NCI-H82 (cell line): ENCODE measurements around the gene APBB1IP.
"Not testable (repeated sequence)": the region's sequence is repeated elsewhere in the genome, so short reads cannot be mapped to it uniquely, and the experiment has no call there.

Experiments used
- DNase-seq: peaks from one replicate; lab custom pipeline; 2025; lab: John Stamatoyannopoulos, UW

Gene APBB1IP

DNA sequence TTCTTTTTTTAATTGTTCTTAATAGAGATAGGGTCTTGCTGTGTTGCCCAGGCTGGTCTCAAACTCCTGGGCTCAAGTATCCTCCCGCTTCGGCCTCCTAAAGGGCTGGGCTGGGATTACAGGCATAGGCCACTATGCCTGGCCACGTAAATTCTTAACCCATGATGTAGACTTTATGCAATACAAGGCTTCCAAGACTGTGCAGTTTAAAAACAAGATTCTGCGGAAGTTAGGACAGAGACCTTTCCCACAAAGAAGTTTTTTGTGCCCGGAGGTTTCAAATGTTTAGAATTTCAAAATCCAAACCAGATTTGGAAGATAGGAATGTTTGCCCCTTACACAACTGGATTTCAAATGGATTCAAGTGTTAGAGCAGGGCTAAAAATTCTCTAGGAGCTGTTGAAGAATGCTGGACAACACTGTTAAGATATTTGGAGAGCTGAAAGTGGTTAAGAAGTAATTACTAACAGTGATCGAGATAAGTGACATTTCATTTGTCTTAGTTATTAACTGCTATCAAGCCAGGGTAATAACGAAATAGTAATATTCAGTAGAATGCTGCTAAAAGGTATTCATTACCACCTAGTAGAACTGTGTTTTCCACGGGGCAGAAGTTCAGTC lies 7.4 kb downstream of the APBB1IP start:
- DNase-seq, result no peak

GRCh38 chr10:26446258-26446657 lies 8.1 kb downstream of the APBB1IP start:
- DNase-seq, result no peak

GRCh38 chr10:26448292-26448691 lies 10.2 kb downstream of the APBB1IP start:
- no peak for DNase-seq

- no peak for DNase-seq
Measured at GRCh38 chr10:26448706-26449435, 10.7 kb downstream of the APBB1IP start.

GRCh38 chr10:26449726-26450125 lies 11.6 kb downstream of the APBB1IP start:
- DNase-seq, result no peak

- DNase-seq, result no peak
Measured at GRCh38 chr10:26451903-26452302, 13.8 kb downstream of the APBB1IP start.

DNA sequence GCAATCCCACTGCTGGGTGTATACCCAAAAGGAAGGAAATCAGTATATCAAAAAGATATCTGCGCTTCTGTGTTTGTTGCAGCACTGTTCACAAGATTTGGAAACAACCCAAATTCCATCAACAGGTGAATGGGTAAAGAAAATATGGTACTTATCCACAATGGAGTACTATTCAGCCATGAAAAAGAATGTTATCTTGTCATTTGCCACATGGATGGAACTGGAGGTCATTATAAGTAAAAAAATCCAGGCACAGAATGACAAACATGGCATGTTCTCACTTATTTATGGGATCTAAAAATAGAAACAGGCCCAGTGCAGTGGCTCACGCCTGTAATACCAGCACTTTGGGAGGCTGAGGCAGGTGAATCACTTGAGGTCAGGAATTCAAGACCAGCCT lies 15.7 kb downstream of the APBB1IP start:
- no peak for DNase-seq

- DNase-seq, result no peak
Measured at GRCh38 chr10:26454891-26455290, 16.8 kb downstream of the APBB1IP start.

DNA sequence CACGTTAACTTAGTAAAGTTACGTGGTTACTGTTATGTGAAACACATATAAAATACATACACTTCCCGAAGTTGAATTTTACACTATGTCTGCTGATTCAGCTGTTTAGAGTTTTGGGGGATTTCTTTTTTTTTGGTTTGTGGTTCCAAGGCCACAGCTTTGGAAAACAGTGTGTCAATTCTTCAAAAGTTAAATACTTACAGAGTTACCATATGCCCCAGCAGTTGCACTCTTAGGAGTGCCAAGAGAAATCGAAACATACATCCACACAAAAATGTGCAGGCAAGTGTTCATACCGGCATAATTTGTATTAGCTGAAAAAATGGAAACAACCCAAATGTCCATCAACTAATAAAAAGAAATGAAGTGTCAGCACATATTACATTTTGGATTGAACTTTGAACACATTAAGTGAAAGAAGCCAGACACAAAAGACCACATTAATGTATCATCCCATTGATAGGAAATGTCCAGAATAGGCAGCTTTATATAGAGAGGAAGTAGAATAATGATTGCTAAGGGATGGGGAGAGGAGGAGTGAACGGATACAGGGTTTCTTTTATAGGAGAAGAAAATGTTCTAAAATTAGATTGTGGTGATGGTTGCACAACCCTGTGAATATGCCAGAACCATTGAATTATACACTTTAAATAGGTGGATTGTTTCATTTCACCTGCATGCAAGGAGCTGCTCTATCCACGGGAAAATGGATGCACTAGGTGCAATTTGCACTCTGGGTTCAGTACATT lies 17.6 kb downstream of the APBB1IP start:
- no peak for DNase-seq

DNA sequence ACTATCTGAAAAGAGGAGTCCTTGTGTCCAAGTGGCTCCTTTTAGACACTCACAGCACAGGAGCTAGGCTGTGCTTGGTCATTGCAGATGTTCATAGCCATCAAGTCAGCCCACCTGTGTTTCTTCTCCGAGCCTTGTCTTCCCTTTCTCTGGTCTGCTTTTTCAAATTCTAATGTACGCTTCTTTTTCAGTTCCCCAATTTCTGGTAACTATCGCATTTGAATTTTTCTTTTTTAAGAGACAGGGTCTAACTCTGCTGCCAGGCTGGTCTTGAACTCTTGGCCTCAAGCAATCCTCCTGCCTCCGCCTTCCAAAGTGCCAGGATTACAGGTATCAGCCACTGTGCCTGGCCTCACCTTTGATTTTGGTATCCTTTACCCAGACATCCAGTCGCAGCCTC lies 18.9 kb downstream of the APBB1IP start:
- no peak for DNase-seq

DNA sequence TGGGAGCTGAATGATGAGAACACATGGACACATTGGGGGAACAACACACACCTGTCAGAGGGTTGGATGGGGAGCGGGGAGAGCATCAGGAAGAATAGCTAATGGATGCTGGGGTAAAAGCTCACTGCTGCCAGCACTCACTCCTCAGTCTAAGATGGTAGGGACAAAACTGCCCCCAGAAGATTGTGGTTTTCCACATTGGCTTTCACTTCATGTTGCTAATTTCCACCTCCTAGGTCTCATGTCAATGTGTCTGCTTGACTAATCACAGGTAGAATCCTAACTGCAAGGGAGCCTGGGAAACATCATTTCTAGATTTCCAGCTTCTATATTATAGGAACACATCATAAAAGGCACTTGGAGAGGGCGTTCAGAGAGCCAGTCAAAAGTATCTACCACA lies 22.6 kb downstream of the APBB1IP start:
- no peak for DNase-seq

DNA sequence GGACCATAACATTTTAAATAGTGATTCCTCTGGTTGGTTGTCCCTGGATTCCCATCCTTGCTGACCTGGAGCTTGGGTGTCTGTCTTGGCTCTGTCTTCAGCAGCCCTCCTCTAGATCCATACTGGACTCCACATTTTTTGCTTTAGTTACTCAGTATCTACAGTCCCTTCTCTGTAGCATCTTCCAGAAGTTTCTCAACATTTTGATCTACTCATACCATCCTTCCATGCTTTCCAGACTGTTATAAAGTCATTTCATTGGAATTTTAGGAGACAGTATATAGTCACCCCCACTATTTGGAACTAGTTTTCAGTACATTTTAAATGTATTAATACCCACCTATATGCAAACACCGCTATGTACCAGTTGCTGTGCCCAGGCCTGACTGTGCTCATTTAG lies 25.8 kb downstream of the APBB1IP start:
- no peak for DNase-seq

GRCh38 chr10:26464632-26465280 lies 26.6 kb downstream of the APBB1IP start:
- DNase-seq, result no peak

- not testable (repeated sequence) for DNase-seq
Measured at GRCh38 chr10:26466531-26466930, 28.4 kb downstream of the APBB1IP start.

DNA sequence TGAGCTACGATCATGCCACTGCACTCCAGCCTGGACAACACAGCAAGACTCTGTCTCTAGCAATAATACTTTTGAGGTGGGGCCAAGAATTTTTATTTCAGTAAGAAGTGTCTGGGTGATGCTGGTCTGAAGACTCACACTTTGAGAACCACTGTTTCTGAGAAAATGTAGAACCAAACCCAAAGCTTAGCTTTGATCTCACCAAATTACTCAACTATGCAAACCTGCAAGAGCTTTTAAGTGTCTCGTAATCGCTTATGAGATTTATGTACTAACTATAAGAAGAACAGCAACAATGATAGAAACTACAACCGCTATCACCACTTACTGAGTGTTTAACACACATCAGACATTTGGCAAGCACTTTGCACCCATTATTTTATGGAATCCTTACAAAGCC lies 29.5 kb downstream of the APBB1IP start:
- DNase-seq, result no peak

GRCh38 chr10:26468291-26468690 lies 30.1 kb downstream of the APBB1IP start:
- DNase-seq, result no peak

- DNase-seq, result no peak
Measured at GRCh38 chr10:26468700-26469099, 30.6 kb downstream of the APBB1IP start.

DNA sequence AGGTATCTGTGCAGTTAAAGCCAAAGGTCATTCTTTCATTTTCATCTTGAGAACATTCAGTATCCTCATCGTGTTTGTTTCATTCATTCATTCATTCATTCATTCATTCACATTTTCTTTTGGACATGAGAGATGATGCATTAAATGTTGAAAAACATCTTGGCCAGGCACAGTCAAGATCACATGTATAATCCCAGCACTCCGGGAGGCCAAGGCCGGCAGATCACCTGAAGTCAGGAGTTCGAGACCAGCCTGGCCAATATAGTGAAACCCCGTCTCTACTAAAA lies 34.3 kb downstream of the APBB1IP start:
- no peak for DNase-seq

DNA sequence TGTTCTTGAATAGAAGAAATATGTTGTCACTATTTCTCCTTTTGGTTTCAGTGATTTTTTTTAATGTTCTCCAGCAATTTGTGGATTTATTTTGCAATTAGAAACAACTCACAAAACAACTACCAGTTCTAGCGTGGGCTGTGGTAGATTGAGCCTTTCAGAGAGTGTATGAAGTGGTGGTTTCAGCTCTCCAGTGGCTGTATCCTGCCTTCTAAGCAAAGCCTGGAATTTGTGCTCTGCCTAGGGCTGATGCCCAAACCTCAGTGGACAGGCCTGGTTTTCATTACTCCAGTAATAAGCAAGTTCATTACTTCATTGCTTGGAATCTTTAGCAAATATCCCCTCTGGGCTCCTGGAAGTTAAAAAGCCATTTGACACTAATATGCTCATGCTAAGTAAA lies 35.9 kb downstream of the APBB1IP start:
- no peak for DNase-seq

DNA sequence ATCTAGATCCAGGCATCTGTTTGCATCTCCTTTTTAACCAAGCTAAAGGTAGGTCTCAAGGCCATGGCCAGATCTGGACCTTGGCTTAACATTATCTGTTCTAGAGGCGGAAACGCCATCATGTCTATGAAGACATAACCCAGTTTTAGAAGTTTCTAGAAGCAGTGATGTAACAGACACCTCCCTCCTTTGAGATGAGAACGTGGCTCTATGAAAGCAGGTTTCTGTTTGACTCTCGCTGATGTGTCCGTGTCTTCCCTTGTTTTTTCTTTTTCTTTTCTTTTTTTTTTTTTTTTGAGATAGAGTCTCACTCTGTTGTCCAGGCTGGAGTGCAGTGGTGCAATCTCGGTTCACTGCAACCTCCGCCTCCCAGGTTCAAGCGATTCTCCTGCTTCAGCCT lies 36.7 kb downstream of the APBB1IP start:
- DNase-seq, result not testable (repeated sequence)

- DNase-seq, result no peak
Measured at GRCh38 chr10:26475386-26475785, 37.2 kb downstream of the APBB1IP start.

DNA sequence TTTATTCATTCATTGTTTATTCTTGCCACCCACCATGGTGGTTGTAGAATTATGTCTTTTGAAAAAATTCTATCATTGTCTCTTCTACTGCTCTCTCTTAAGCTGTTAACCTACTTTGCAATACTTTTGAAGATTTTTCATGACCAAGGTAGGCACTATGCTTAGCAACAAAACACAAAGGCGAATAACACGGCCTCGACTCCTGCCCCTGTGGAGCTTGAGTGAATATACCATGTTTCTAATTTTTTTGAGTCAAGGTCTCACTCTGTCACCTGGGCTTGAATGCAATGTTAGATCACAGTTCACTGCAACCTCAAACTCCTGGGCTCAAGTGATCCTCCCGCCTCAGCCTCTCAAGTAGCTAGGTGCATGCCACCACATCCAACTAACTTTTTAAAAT lies 39.4 kb downstream of the APBB1IP start:
- no peak for DNase-seq

DNA sequence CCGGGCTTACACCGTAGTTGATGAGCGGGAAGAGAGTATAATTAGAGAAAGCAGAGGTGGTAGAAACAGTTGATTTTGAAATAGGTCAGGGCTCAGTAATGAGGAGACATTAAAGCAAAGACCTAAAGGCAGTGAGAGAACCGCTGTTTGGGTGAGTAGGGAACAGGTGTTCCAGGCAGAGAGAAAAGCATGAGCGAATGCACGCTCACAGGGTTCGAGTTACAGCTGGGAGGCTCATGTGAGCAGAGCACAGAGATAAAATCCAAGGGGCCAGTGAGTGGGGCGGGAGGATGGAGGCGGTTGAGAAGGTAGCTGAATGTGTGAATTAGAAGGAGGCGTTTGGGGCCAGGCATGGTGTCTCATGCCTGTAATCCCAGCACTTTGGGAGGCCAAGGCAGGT lies 39.9 kb downstream of the APBB1IP start:
- DNase-seq, result no peak
